CD14-positive monocyte (primary cell): ENCODE results near the gene PROM2. TPM values are rescaled to one million over a fixed set of nuclear protein-coding genes. Genes with fewer than 3 reads are reported as not detected.

Experiments used
- DNase-seq, 3 donors: peaks; one replicate each; pipeline ENCODE4 v3.0.0-alpha.2; 2011 to 2022
- H2AFZ ChIP-seq: 2 replicates; pipeline ENCODE4 v1.6.0; 2012; ENCODE audit warnings: mild to moderate bottlenecking, low read depth, low read length, inconsistent platforms; ENCODE audit not compliant: insufficient read depth, poor library complexity, severe bottlenecking
- H3K27ac ChIP-seq, 2 donors: 1 replicate in 1 of 2; 2 replicates in 1 of 2; pipeline ENCODE4 v1.5.1; 2012 to 2013; ENCODE audit warnings: low read length in 2 of 2, control low read depth in 1 of 2, inconsistent platforms in 1 of 2, low read depth in 1 of 2, mild to moderate bottlenecking in 1 of 2
- H3K27me3 ChIP-seq, 2 donors: one replicate each; pipeline versions ENCODE4 v1.6.0 to v1.6.1; 2011 to 2013; ENCODE audit warnings: low read length in 2 of 2; ENCODE audit not compliant: control insufficient read depth in 2 of 2, insufficient read depth in 2 of 2
- H3K36me3 ChIP-seq, 2 donors: replicated peaks in 1 of 2; 1 replicate in 1 of 2; 2 replicates in 1 of 2; pipeline versions ENCODE4 v1.5.1 to v1.6.1; 2012 to 2013; ENCODE audit warnings: low read length in 2 of 2, control low read depth in 1 of 2, inconsistent platforms in 1 of 2, mild to moderate bottlenecking in 1 of 2; ENCODE audit not compliant: insufficient read depth in 2 of 2, control insufficient read depth in 1 of 2
- H3K4me1 ChIP-seq, 2 donors: 1 replicate in 1 of 2; 2 replicates in 1 of 2; pipeline versions ENCODE4 v1.5.1 to v1.6.1; 2012 to 2013; ENCODE audit warnings: low read length in 2 of 2, control low read depth in 1 of 2, inconsistent platforms in 1 of 2, mild to moderate bottlenecking in 1 of 2, moderate library complexity in 1 of 2; ENCODE audit not compliant: insufficient read depth in 2 of 2, control insufficient read depth in 1 of 2
- H3K4me2 ChIP-seq: replicated peaks from 2 replicates; pipeline ENCODE3; 2012; ENCODE audit warnings: low read length, moderate library complexity, mild to moderate bottlenecking; ENCODE audit not compliant: poor library complexity, severe bottlenecking; ENCODE audit errors: extremely low read depth
- H3K4me3 ChIP-seq, 3 experiments: fragments of 200-600 bp in 1 of 3; sonication (generic) in 1 of 3; replicated peaks in 1 of 3; 1 replicate in 2 of 3; 2 replicates in 1 of 3; pipeline ENCODE4 v1.5.1; 2011 to 2013; ENCODE audit warnings: low read length in 3 of 3, mild to moderate bottlenecking in 3 of 3, control low read depth in 2 of 3, low read depth in 2 of 3, inconsistent platforms in 1 of 3, moderate library complexity in 1 of 3
- H3K79me2 ChIP-seq: 2 replicates; pipeline ENCODE4 v1.6.0; 2012; ENCODE audit warnings: mild to moderate bottlenecking, control low read depth, inconsistent platforms, low read length, moderate library complexity; ENCODE audit not compliant: insufficient read depth
- H3K9ac ChIP-seq: 2 replicates; pipeline ENCODE4 v1.6.0; 2017; ENCODE audit warnings: low read length, mild to moderate bottlenecking; ENCODE audit not compliant: insufficient read depth, poor library complexity, severe bottlenecking
- H3K9me3 ChIP-seq, 2 donors: replicated peaks in 1 of 2; 1 replicate in 1 of 2; 2 replicates in 1 of 2; pipeline versions ENCODE4 v1.5.1 to v1.6.1; 2012 to 2013; ENCODE audit warnings: low read length in 2 of 2, control low read depth in 1 of 2; ENCODE audit not compliant: control insufficient read depth in 1 of 2, insufficient read depth in 1 of 2
- H4K20me1 ChIP-seq: 2 replicates; pipeline ENCODE4 v1.6.0; 2012; ENCODE audit warnings: mild to moderate bottlenecking, low read length, control low read depth, moderate library complexity; ENCODE audit not compliant: insufficient read depth
- H3K27ac Mint-ChIP-seq, 7 donors: one replicate each; pipeline ENCODE4 v1.8.0; 2020; ENCODE audit warnings: mild to moderate bottlenecking in 7 of 7, mixed read lengths in 7 of 7, moderate library complexity in 6 of 7, inconsistent platforms in 2 of 7
- H3K27me3 Mint-ChIP-seq, 3 donors: one replicate each; pipeline ENCODE4 v1.8.0; 2021 to 2022; ENCODE audit warnings: low read depth in 3 of 3, mild to moderate bottlenecking in 3 of 3, mixed read lengths in 3 of 3, moderate library complexity in 3 of 3, inconsistent platforms in 1 of 3
- H3K36me3 Mint-ChIP-seq, 2 donors: one replicate each; pipeline ENCODE4 v1.8.0; 2020; ENCODE audit warnings: mixed read lengths in 2 of 2, inconsistent platforms in 1 of 2, mild to moderate bottlenecking in 1 of 2
- H3K4me1 Mint-ChIP-seq: one replicate; pipeline ENCODE4 v1.8.0; 2020; ENCODE audit warnings: mild to moderate bottlenecking, mixed read lengths
- H3K4me3 Mint-ChIP-seq, 2 donors: one replicate each; pipeline ENCODE4 v1.8.0; 2020; ENCODE audit warnings: mild to moderate bottlenecking in 2 of 2, mixed read lengths in 2 of 2, moderate library complexity in 1 of 2
- H3K9me3 Mint-ChIP-seq, 7 donors: one replicate each; pipeline ENCODE4 v1.8.0; 2020 to 2022; ENCODE audit warnings: mixed read lengths in 7 of 7, mild to moderate bottlenecking in 6 of 7, moderate library complexity in 6 of 7, inconsistent platforms in 2 of 7
- WGBS: methylation state at CpG from one replicate; pipeline ENCODE4 v1.1.5; 2013; ENCODE audit warnings: missing lambda C conversion rate; ENCODE audit not compliant: insufficient coverage; 5-methylcytosine and 5-hydroxymethylcytosine counted together
- intact Hi-C, 2 donors: fragments of 100-400 bp; cut with micrococcal nuclease; formaldehyde crosslinking; loops; one replicate each; pipeline versions ENCODE4 v1.15.0 to v1.15.1; 2023
- polyA plus RNA-seq, 3 donors: library from polyadenylated mRNA; depleted of rRNA in 1 of 3; unstranded in 2 of 3; stranded (reverse) in 1 of 3; fragments of 300-500 nt in 2 of 3; fragments of >200 nt in 1 of 3; fragmentation: Illumina TruSeq in 2 of 3; gene quantifications; 1 replicate in 2 of 3; 2 replicates in 1 of 3; pipeline ENCODE4 v1.2.3, GENCODE V29; 2012 to 2021
- TF ChIP-seq, protein P1 (sequence below): fragments of 200-600 bp; IDR thresholded peaks from one replicate; pipeline ENCODE4 v1.8.0; 2022; ENCODE audit warnings: antibody characterized with exemption, mild to moderate bottlenecking

Gene PROM2
- polyA plus RNA-seq, 3 donors = 0.41 TPM; not detected in 2

DNA sequence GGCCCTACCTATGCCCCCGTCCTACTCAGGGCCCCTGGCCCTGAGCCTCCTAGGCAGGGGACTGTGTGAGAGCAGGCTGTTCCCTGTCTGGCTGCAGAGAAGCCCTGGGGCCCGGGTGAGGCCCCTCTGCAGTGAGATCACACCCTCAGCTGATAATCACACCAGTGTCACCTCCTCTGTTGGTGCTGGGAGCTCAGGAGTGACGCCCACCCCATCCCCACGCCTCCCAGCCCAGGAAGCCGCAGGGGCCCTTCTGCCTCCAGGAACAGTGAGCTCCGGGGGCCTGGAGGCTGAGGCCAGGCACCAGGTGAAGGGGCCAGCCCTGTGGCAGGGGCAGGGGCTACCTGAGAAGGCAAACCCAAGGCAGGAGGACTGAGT is 42.9 kb downstream of the PROM2 start:
- Histone ChIP-seq H3K27ac (no peak overlapping the region), H3K9ac (no peak overlapping the region), H3K36me3 (no peaks in the 10 kb centered on the region), H3K9me3 (no peaks in the 10 kb centered on the region), H3K4me3 (no peak overlapping the region), H3K4me2 (no peak overlapping the region), H4K20me1 (no peaks in the 10 kb centered on the region), H3K27me3 (no peaks in the 10 kb centered on the region), H3K79me2 (no peaks in the 10 kb centered on the region), H3K4me1 (no peaks in the 10 kb centered on the region), H2AFZ (no peak overlapping the region)
- no peak for DNase-seq
- Mint-ChIP-seq H3K36me3 (no peaks in the 10 kb centered on the region), H3K4me1 (no peaks in the 10 kb centered on the region), H3K4me3 (no peak overlapping the region), H3K27me3 (peaks cover 1 to 4% (median 2%) of the 10 kb centered on the region in 3 donors), H3K27ac (no peak overlapping the region), H3K9me3 (peaks cover 0 to 3% (median 0%) of the 10 kb centered on the region in 7 donors)
- TF ChIP-seq, protein P1, sequence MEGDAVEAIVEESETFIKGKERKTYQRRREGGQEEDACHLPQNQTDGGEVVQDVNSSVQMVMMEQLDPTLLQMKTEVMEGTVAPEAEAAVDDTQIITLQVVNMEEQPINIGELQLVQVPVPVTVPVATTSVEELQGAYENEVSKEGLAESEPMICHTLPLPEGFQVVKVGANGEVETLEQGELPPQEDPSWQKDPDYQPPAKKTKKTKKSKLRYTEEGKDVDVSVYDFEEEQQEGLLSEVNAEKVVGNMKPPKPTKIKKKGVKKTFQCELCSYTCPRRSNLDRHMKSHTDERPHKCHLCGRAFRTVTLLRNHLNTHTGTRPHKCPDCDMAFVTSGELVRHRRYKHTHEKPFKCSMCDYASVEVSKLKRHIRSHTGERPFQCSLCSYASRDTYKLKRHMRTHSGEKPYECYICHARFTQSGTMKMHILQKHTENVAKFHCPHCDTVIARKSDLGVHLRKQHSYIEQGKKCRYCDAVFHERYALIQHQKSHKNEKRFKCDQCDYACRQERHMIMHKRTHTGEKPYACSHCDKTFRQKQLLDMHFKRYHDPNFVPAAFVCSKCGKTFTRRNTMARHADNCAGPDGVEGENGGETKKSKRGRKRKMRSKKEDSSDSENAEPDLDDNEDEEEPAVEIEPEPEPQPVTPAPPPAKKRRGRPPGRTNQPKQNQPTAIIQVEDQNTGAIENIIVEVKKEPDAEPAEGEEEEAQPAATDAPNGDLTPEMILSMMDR = no peak
- intact Hi-C loops = no loop called here
- 84% methylated on average over 4 of the region's 6 CpGs for WGBS

DNA sequence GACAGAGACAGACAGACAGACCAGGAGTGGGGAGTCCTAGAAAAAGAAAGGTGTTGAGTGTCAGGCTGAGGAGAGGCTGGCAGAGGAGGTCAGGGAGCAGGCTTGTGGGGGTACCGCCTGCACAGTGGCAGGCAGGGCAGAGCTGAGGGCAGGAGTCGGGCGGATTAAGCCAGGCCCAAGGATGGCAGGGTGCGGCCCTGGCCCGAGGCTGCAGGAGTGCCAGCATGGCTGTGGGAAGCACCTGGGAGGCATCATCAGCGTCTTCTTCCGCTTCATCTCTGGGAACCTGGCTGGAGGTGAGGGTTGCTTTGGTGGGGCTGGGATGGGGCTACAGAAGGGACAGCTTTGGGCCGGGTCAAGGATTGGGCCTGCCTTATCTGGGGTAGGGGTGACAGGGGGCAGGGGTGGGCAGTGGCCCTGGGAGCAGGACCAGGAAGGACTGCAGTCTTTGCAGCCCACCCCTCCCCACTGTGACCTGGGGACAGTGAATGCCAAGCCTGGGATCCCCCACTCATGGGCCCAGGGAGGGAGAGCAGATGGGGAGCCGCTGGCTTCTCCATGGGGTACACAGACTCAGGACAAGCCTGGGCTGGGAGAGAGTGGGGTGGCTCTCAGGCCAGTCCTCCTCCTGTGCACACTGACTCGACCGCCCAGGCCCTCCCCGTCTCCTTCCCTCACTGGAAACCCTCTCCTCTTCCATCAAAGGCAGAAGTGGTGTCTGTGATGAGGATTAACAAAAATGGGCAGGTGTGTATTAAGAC is 43.6 kb downstream of the PROM2 start:
- H3K9ac ChIP-seq = no peak overlapping the region
- Mint-ChIP-seq H3K9me3 (peaks cover 0 to 3% (median 0%) of the 10 kb centered on the region in 7 donors), H3K36me3 (no peaks in the 10 kb centered on the region), H3K4me3 (no peak overlapping the region), H3K27ac (no peak overlapping the region), H3K4me1 (no peaks in the 10 kb centered on the region), H3K27me3 (peaks cover 0 to 4% (median 1%) of the 10 kb centered on the region in 3 donors)
- no peak overlapping the region for H3K4me2 ChIP-seq
- H3K79me2 ChIP-seq = no peaks in the 10 kb centered on the region
- no peak overlapping the region for H2AFZ ChIP-seq
- TF ChIP-seq, protein P1 = no peak
- no peaks in the 10 kb centered on the region for H3K4me1 ChIP-seq
- no peaks in the 10 kb centered on the region for H4K20me1 ChIP-seq
- no peaks in the 10 kb centered on the region for H3K9me3 ChIP-seq
- DNase-seq = no peak
- no peaks in the 10 kb centered on the region for H3K36me3 ChIP-seq
- intact Hi-C loops = no loop called here
- H3K27me3 ChIP-seq = no peaks in the 10 kb centered on the region
- no peak overlapping the region for H3K4me3 ChIP-seq
- WGBS = 94% methylated on average over 5 of the region's 12 CpGs
- H3K27ac ChIP-seq = no peak overlapping the region
